ENCODE results near the gene UHRF1.

The UHRF1 gene

DNA sequence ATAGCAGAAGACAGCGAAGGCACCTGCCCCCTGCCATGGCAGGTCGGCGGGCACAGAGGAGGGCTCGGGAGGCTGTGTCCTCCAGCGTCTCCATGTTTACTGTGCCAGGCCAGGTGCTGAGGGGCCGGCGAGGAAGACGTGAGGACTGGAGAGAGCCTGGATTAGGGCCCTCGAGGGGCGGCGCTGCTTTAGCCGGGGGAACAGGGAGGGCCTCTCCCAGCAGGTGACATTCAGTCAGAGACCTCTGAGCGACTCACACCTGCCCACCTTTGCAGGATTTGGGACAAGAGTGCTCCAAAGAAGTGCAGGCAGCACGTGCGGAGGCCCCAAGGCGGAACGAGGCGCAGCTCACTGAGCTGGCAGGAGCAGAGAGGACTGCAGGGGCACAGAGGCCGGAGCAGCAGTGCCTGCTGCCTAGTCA lies 77.2 kb downstream of the UHRF1 start:
- in situ Hi-C loops (cut with MboI; ENCODE audit: low sequenced_read_pairs) = no loop called here

- in situ Hi-C loops (cut with MboI; ENCODE audit: low sequenced_read_pairs) = no loop called here
Measured at GRCh38 chr19:4987256-4987655, 78.0 kb downstream of the UHRF1 start.

GRCh38 chr19:4987692-4988370 lies 78.5 kb downstream of the UHRF1 start:
- in situ Hi-C loops (cut with MboI; ENCODE audit: low sequenced_read_pairs) = no loop called here

DNA sequence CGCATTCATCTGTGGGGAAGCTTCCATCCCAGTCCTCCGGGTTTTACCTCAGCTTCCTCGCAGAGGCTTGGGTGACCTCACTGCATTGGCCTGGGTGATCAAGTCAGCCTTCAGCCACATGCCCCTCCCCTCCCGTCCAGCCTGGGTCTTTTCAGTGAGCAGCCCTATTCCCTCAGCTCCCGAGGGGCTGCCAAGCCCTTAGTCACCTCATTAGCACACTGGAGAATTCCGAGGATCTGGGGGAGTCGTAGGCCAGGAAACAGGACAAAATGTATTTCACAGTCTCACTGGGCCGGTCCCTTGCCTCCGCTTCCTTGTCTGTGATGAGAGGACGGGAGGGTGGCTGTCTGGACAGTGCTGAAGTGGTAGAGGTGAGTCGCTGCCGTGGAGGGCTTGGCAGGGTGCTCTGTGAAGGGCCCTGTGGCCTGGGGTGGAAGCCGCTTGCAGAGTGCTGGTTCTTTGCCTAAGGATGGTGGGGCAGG lies 79.5 kb downstream of the UHRF1 start:
- in situ Hi-C loops (cut with MboI; ENCODE audit: low sequenced_read_pairs) = no loop called here

GRCh38 chr19:4990306-4990705 lies 81.0 kb downstream of the UHRF1 start:
- in situ Hi-C loops (cut with MboI; ENCODE audit: low sequenced_read_pairs) = no loop called here

- in situ Hi-C loops (cut with MboI; ENCODE audit: low sequenced_read_pairs) = no loop called here
Measured at GRCh38 chr19:4991538-4991937, 82.2 kb downstream of the UHRF1 start.

DNA sequence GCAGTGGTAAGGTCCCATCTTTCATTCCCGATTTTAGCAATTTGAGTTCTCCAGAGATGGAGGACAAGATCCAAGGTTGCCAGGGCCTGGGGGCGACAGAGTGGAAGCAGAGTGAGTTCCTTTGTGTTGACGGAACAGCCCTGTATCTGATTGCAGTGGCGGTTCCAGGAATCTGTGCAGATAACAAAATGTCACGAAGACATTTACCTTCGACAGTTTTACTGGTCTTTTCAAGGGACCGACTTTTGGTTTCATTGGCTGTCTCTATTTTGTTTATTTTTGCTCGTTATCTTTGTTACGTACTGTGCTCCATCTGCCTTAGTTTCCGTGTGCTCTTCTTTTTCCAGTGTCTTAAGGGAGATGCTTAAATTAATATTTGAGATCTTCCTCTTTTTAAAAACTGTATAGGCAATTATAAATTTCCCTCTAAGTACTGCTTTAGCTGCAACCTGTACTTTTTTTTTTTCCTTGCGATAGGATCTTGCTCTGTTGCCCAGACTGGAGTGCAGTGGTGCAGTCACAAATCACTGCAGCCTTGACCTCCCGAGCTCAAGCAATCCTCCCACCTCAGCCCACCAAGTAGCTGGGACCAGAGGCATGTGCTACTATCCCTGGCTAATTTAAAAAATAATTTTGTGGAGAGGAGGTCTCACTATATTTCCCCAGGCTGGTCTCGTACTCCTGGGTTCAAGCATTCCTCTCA lies 82.8 kb downstream of the UHRF1 start:
- in situ Hi-C loops (cut with MboI; ENCODE audit: low sequenced_read_pairs) = no loop called here

- in situ Hi-C loops (cut with MboI; ENCODE audit: low sequenced_read_pairs) = no loop called here
Measured at GRCh38 chr19:4993683-4994082, 84.4 kb downstream of the UHRF1 start.

GRCh38 chr19:4996701-4997100 lies 87.4 kb downstream of the UHRF1 start:
- in situ Hi-C loops (cut with MboI; ENCODE audit: low sequenced_read_pairs) = no loop called here

- in situ Hi-C loops (cut with MboI; ENCODE audit: low sequenced_read_pairs) = no loop called here
Measured at GRCh38 chr19:4997297-4997696, 88.0 kb downstream of the UHRF1 start.

DNA sequence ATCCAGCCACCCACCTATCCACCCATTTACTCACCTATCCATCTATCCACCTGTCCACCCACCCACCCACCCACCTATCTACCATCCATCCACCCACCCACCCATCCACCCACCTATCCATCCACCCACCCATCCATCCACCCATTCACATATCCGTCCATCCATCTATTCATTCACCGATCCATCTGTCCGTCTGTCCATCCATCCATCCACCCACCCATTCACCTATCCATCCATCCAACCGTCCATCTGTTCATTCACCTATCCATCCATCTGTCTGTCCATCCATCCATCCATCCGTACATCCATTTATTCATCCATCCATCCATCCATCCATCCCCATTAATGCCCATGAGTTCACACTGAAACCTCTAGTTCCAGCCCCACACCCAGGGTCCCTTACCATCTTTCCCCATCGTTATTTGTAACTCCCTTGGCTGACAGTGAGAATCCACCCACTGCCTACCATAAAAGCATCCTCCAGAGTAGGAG lies 90.9 kb downstream of the UHRF1 start:
- in situ Hi-C loops (cut with MboI; ENCODE audit: low sequenced_read_pairs) = no loop called here

GRCh38 chr19:5001615-5002014 lies 92.3 kb downstream of the UHRF1 start:
- in situ Hi-C loops (cut with MboI; ENCODE audit: low sequenced_read_pairs) = no loop called here

DNA sequence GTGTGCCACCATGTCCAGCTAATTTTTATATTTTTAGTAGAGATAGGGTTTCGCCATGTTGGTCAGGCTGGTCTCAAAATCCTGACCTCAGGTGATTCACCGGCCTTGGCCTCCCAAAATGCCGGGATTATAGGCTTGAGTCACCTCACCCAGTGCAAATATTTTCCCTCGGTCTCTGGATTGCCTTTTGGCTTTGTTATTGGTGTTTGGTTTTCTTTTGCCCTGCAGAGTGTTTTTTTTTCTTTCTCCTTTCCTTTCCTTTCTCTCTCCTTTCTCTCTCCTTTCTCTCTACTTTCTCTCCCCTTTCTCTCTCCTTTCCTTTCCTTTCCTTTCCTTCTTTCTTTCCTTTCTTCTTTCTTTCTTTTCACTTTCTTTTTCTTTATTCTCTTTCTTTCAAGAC lies 92.8 kb downstream of the UHRF1 start:
- in situ Hi-C loops (cut with MboI; ENCODE audit: low sequenced_read_pairs) = no loop called here

GRCh38 chr19:5003781-5004180 lies 94.5 kb downstream of the UHRF1 start:
- in situ Hi-C loops (cut with MboI; ENCODE audit: low sequenced_read_pairs) = no loop called here

- in situ Hi-C loops (cut with MboI; ENCODE audit: low sequenced_read_pairs) = no loop called here
Measured at GRCh38 chr19:5005096-5005495, 95.8 kb downstream of the UHRF1 start.

DNA sequence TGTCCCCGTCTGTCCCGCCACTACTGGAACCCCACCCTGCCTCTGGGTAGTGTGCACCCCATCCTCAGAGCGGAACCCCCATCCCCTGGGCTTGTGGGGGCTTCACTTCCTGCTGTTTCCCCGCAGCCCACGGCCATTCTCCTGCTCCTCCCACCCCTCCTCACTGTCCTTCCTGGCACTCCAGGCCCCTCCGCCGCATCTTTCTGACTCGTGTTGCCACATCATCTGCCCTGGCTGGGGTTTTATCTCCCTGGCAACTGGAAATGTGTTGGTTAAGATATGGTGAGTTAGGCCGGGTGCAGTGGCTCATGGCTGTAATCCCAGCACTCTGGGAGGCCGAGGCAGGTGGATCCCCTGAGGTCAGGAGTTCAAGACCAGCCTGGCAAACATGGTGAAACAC lies 96.9 kb downstream of the UHRF1 start:
- in situ Hi-C loops (cut with MboI; ENCODE audit: low sequenced_read_pairs) = no loop called here

GRCh38 chr19:5006821-5007220 lies 97.5 kb downstream of the UHRF1 start:
- in situ Hi-C loops (cut with MboI; ENCODE audit: low sequenced_read_pairs) = no loop called here

All from HL-60/S4 treated with phorbol 12-myristate 13-acetate at 8.2 ng/mL for 4 days and 3 days (cell line).